Thyroid gland (tissue), 4 donors: ENCODE measurements around the gene DDIAS. TPM values are rescaled to one million over a fixed set of nuclear protein-coding genes. Genes with fewer than 3 reads are reported as not detected.

Experiments
- DNase-seq, 2 donors: peaks; one replicate each; pipeline ENCODE4 v3.0.0-alpha.2; 2019
- H3K27ac ChIP-seq, 3 donors: fragments of 200-600 bp; sonication (generic); 1 replicate in 2 of 3; 2 replicates in 1 of 3; pipeline ENCODE4 v1.5.1; 2016 to 2019; ENCODE audit warnings: mild to moderate bottlenecking in 1 of 3, moderate library complexity in 1 of 3
- H3K27me3 ChIP-seq: fragments of 200-600 bp; sonication (generic); one replicate; pipeline ENCODE4 v1.5.1; 2019
- H3K36me3 ChIP-seq, 2 donors: fragments of 200-600 bp; sonication (generic); one replicate each; pipeline ENCODE4 v1.5.1; 2016 to 2019
- H3K4me1 ChIP-seq, 2 donors: fragments of 200-600 bp; sonication (generic); one replicate each; pipeline ENCODE4 v1.5.1; 2017 to 2019
- H3K4me3 ChIP-seq, 3 donors: fragments of 200-600 bp; sonication (generic); replicated peaks in 1 of 3; 1 replicate in 2 of 3; 2 replicates in 1 of 3; pipeline ENCODE4 v1.5.1; 2016; ENCODE audit warnings: mild to moderate bottlenecking in 1 of 3
- H3K9me3 ChIP-seq: fragments of 200-600 bp; sonication (generic); one replicate; pipeline ENCODE4 v1.5.1; 2017
- CTCF ChIP-seq, 6 experiments: fragments of 200-600 bp in 3 of 6; fragments of 450-650 bp in 3 of 6; sonication (generic) in 3 of 6; IDR thresholded peaks; one replicate each; pipeline ENCODE4 v1.5.1; 2016 to 2019; ENCODE audit warnings: antibody characterized with exemption in 6 of 6, mild to moderate bottlenecking in 2 of 6, inconsistent platforms in 1 of 6, moderate library complexity in 1 of 6
- POLR2A ChIP-seq, 2 donors: fragments of 450-650 bp; IDR thresholded peaks; one replicate each; pipeline ENCODE4 v1.6.1; 2017; ENCODE audit warnings: antibody characterized with exemption in 2 of 2, mild to moderate bottlenecking in 2 of 2, moderate library complexity in 1 of 2
- WGBS, 2 donors: methylation state at CpG; one replicate each; pipeline ENCODE4 v1.1.5; 2017; 5-methylcytosine and 5-hydroxymethylcytosine counted together
- intact Hi-C: fragments of 100-400 bp; cut with DNase I; formaldehyde crosslinking; loops from one replicate; pipeline ENCODE4 v1.15.1; 2023
- total RNA-seq, 4 donors: library from RNA; depleted of rRNA; stranded (reverse); fragments of >200 nt; gene quantifications; one replicate each; pipeline ENCODE4 v1.2.3, GENCODE V29; 2016

The DDIAS gene
- total RNA-seq, 4 donors from 2014 or later, result 0.25 to 3.3 (median 0.95) TPM

GRCh38 chr11:82972103-82972502, 70.6 kb downstream of the DDIAS start:
- Histone ChIP-seq H3K36me3 (no peaks in the 10 kb centered on the region), H3K9me3 (no peaks in the 10 kb centered on the region), H3K4me3 (no peak overlapping the region), H3K4me1 (no peaks in the 10 kb centered on the region), H3K27me3 (no peaks in the 10 kb centered on the region), H3K27ac (no peak overlapping the region)
- no peak for TF ChIP-seq CTCF (IDR thresholded peaks at IDR 0.05)
- no peak for TF ChIP-seq POLR2A (IDR thresholded peaks at IDR 0.05)
- no peak for DNase-seq
- intact Hi-C loops, result no loop called here
- WGBS, 2 donors, result 89% methylated on average over 1 of the region's 1 CpG

- no peak overlapping the region for H3K4me3 ChIP-seq
- intact Hi-C loops, result no loop called here
- no peaks in the 10 kb centered on the region for H3K36me3 ChIP-seq
- H3K27ac ChIP-seq, result no peak overlapping the region
- no peaks in the 10 kb centered on the region for H3K4me1 ChIP-seq
- H3K9me3 ChIP-seq, result no peaks in the 10 kb centered on the region
- no peaks in the 10 kb centered on the region for H3K27me3 ChIP-seq
- WGBS, 2 donors, result 92 to 94% methylated on average over 2 of the region's 2 CpGs
- no peak for DNase-seq
- no peak for TF ChIP-seq POLR2A (IDR thresholded peaks at IDR 0.05)
Observed at GRCh38 chr11:82974135-82974534, 72.6 kb downstream of the DDIAS start.

- no peak overlapping the region for H3K27ac ChIP-seq
- intact Hi-C loops, result no loop called here
- WGBS, 2 donors, result 93 to 97% methylated on average over 2 of the region's 2 CpGs
- TF ChIP-seq POLR2A (IDR thresholded peaks at IDR 0.05) (no peak), CTCF (IDR thresholded peaks at IDR 0.05) (no peak)
- no peaks in the 10 kb centered on the region for H3K9me3 ChIP-seq
- no peak overlapping the region for H3K4me3 ChIP-seq
- no peaks in the 10 kb centered on the region for H3K27me3 ChIP-seq
- no peak for DNase-seq
- no peaks in the 10 kb centered on the region for H3K36me3 ChIP-seq
- no peaks in the 10 kb centered on the region for H3K4me1 ChIP-seq
Observed at GRCh38 chr11:82974851-82975250, 73.3 kb downstream of the DDIAS start.

- TF ChIP-seq CTCF (IDR thresholded peaks at IDR 0.05), result no peak
- TF ChIP-seq POLR2A (IDR thresholded peaks at IDR 0.05), result no peak
- Histone ChIP-seq H3K4me3 (no peak overlapping the region), H3K4me1 (no peaks in the 10 kb centered on the region), H3K27me3 (no peaks in the 10 kb centered on the region), H3K36me3 (no peaks in the 10 kb centered on the region), H3K27ac (no peak overlapping the region), H3K9me3 (no peaks in the 10 kb centered on the region)
- no peak for DNase-seq
- intact Hi-C loops, result no loop called here
Observed at GRCh38 chr11:82975882-82976281, 74.3 kb downstream of the DDIAS start.

GRCh38 chr11:82976786-82977185, 75.2 kb downstream of the DDIAS start:
- Histone ChIP-seq H3K4me1 (no peaks in the 10 kb centered on the region), H3K9me3 (no peaks in the 10 kb centered on the region), H3K4me3 (no peak overlapping the region), H3K36me3 (peaks cover 0 to 2% of the 10 kb centered on the region in 2 donors), H3K27me3 (no peaks in the 10 kb centered on the region), H3K27ac (no peak overlapping the region)
- TF ChIP-seq CTCF (IDR thresholded peaks at IDR 0.05), result no peak
- TF ChIP-seq POLR2A (IDR thresholded peaks at IDR 0.05), result no peak
- intact Hi-C loops, result no loop called here
- no peak for DNase-seq
